ENCODE measurements around the gene DCAF5. TPM values are rescaled to one million over a fixed set of nuclear protein-coding genes. Genes with fewer than 3 reads are reported as not detected.

DCAF5 gene
- total RNA-seq, 4 donors from 2014 or later, result 38.7 to 57.8 (median 48.9) TPM

DNA sequence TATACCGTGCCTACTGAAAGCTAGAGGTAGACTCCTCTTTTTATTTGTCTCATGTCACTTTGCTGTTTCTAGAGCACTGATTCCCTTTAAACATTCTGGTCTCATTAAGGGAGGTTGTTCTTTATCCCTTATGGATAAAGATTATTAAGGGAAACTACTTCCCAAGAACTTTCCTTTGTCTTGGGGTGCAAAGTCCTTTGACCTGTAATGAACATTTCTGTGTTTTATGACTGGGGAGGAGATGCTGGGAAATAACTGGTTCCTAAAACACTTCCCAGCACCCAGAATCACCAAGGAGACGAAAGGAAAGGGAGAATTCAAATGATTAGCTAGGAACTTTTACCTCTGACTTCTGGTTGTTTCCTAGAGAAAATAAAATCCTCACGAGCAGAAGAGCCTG is 110.6 kb downstream of the DCAF5 start:
- TF ChIP-seq CTCF (IDR thresholded peaks at IDR 0.05), result no peak
- no peak for TF ChIP-seq POLR2A (IDR thresholded peaks at IDR 0.05)
- peak overlapping the region in 1 of 4 donors; percentile 9 for H3K27ac ChIP-seq
- no peaks in the 10 kb centered on the region for H3K36me3 ChIP-seq
- H3K27me3 ChIP-seq, result no peaks in the 10 kb centered on the region
- no peak overlapping the region for H3K4me3 ChIP-seq
- DNase-seq, result no peak
- no peaks in the 10 kb centered on the region for H3K9me3 ChIP-seq
- H3K4me1 ChIP-seq, result peaks cover 0 to 58% (median 10%) of the 10 kb centered on the region in 4 donors

- DNase-seq, result no peak
- Histone ChIP-seq H3K4me3 (no peak overlapping the region), H3K9me3 (no peaks in the 10 kb centered on the region), H3K27ac (peak overlapping the region in 1 of 4 donors; percentile 9), H3K36me3 (no peaks in the 10 kb centered on the region), H3K4me1 (peaks cover 0 to 56% (median 10%) of the 10 kb centered on the region in 4 donors), H3K27me3 (no peaks in the 10 kb centered on the region)
- TF ChIP-seq POLR2A (IDR thresholded peaks at IDR 0.05), result no peak
- no peak for TF ChIP-seq CTCF (IDR thresholded peaks at IDR 0.05)
Measured at GRCh38 chr14:69041783-69042182, 111.1 kb downstream of the DCAF5 start.

- no peak for DNase-seq
- no peak overlapping the region for H3K27ac ChIP-seq
- TF ChIP-seq POLR2A (IDR thresholded peaks at IDR 0.05) (no peak), CTCF (IDR thresholded peaks at IDR 0.05) (no peak)
- no peaks in the 10 kb centered on the region for H3K27me3 ChIP-seq
- H3K4me3 ChIP-seq, result no peak overlapping the region
- H3K9me3 ChIP-seq, result no peaks in the 10 kb centered on the region
- no peaks in the 10 kb centered on the region for H3K36me3 ChIP-seq
- H3K4me1 ChIP-seq, result peaks cover 0 to 42% (median 9%) of the 10 kb centered on the region in 4 donors
Measured at GRCh38 chr14:69040353-69040752, 112.6 kb downstream of the DCAF5 start.

DNA sequence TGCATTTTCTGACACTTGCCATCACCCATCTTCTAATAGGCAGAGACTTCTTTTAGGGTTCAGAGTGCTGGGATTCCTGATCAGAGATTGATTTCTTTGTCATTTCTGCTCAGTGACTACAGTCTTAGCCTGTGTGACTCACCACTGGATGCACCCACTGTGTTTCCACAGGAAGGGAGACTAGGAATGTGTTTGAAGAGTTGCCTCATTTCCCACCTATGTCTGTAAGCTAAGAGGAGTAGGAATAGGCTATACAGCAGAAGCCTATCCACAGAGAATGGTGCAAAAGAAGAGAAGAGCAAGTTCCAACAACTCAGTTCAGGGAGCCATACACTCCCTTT is 113.7 kb downstream of the DCAF5 start:
- Histone ChIP-seq H3K9me3 (no peaks in the 10 kb centered on the region), H3K4me1 (peaks cover 0 to 31% (median 9%) of the 10 kb centered on the region in 4 donors), H3K27me3 (no peaks in the 10 kb centered on the region), H3K36me3 (no peaks in the 10 kb centered on the region), H3K4me3 (no peak overlapping the region), H3K27ac (no peak overlapping the region)
- DNase-seq, result no peak
- TF ChIP-seq CTCF (IDR thresholded peaks at IDR 0.05) (no peak), POLR2A (IDR thresholded peaks at IDR 0.05) (no peak)

DNA sequence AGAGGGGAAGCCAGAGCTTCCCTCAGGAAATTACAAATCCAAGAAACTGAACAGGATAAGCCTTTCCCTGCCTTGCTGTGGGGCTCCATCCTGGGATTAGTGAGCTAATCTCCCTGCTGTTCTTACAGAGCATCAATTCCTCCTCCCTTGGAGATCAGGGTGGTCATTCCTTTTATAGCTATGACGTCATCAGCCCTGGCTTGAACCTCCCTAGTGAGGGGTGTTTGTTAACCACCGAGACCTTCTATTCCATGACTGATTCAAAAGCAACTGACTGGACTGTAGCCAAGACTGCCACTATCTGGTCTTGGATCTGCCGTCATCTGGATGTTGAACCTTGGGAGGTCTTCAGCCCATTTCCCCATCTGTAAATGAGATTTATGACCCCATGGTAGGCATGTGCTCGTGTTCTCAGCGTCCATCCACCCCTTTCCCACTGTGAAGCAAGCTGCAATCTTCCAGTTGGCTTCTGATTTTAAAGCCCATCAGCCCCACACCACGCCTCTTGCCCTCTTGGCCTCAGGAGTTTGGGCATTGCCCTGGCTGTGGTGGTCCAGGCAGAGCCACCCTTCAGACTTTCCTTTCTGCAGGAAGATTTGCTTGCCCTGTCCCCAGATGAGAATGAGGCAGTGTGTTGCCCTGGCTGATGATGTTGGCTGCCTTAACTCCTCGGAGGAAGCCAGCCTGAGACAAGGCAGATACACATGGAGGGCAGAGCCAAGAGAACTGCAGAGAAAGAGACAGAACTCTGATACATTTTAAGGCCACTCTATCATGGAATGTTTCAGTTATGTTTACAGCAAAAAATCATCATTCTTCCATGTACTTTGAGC is 114.2 kb downstream of the DCAF5 start:
- H3K27ac ChIP-seq, result no peak overlapping the region

More for the DNA sequence above, 114.2 kb downstream of the DCAF5 start:
- Histone ChIP-seq H3K9me3 (no peaks in the 10 kb centered on the region), H3K4me3 (no peak overlapping the region), H3K36me3 (no peaks in the 10 kb centered on the region), H3K4me1 (peaks cover 0 to 25% (median 6%) of the 10 kb centered on the region in 4 donors), H3K27me3 (no peaks in the 10 kb centered on the region)
- DNase-seq, result no peak
- TF ChIP-seq POLR2A (IDR thresholded peaks at IDR 0.05) (no peak), CTCF (IDR thresholded peaks at IDR 0.05) (no peak)
